AG04450 (cell line): Measurements from ENCODE around the gene CACNA1A. TPM values are rescaled to one million over a fixed set of nuclear protein-coding genes. Genes with fewer than 3 reads are reported as not detected.

ENCODE experiments used
- CTCF ChIA-PET: fragments of 300-600, 350-600 bp; formaldehyde crosslinking; extraction: SDS; loops from one replicate; lab custom pipeline; 2022; ENCODE audit warnings: antibody characterized with exemption, inconsistent platforms; lab: Charles Lee
- POLR2A ChIA-PET: fragments of 350-600 bp; formaldehyde crosslinking; extraction: SDS; loops from one replicate; lab custom pipeline; 2021; ENCODE audit warnings: antibody characterized with exemption, inconsistent platforms; lab: Yijun Ruan, JAX
- DNase-seq: peaks from one replicate; pipeline ENCODE4 v3.0.0-alpha.2; 2011; ENCODE audit warnings: low read depth, low spot score
- H3K27ac ChIP-seq: one replicate; pipeline ENCODE4 v1.5.1; 2012; ENCODE audit warnings: low read depth, low read length, control low read depth
- H3K27me3 ChIP-seq: one replicate; pipeline ENCODE4 v1.6.0; 2012; ENCODE audit warnings: low read length; ENCODE audit not compliant: control insufficient read depth, insufficient read depth
- H3K4me3 ChIP-seq: 2 replicates; pipeline ENCODE4 v1.5.1; 2011; ENCODE audit warnings: mild to moderate bottlenecking, low read depth, low read length, control low read depth
- H3K9me3 ChIP-seq: 2 replicates; pipeline ENCODE4 v1.5.1; 2012; ENCODE audit warnings: low read length; ENCODE audit not compliant: control insufficient read depth, insufficient read depth
- CTCF ChIP-seq: IDR thresholded peaks from 2 replicates; pipeline ENCODE4 v1.5.1; 2011; ENCODE audit warnings: low read depth, low read length, control low read depth, inconsistent platforms
- polyA plus RNA-seq: library from polyadenylated mRNA; depleted of rRNA; stranded (reverse); fragments of >200 nt; gene quantifications from 2 replicates; pipeline ENCODE4 v1.2.3, GENCODE V29; 2011

Gene CACNA1A
- polyA plus RNA-seq, 1 experiment = 12.2 TPM

GRCh38 chr19:13210339-13210775 is 295.9 kb downstream of the CACNA1A start:
- DNase-seq = no peak
- Histone ChIP-seq H3K4me3 (no peak overlapping the region), H3K27ac (no peak overlapping the region), H3K9me3 (no peaks in the 10 kb centered on the region; the same call in 1 of the 2 replicates), H3K27me3 (no peaks in the 10 kb centered on the region)
- TF ChIP-seq CTCF = no peak
- POLR2A ChIA-PET = no interaction called here
- CTCF ChIA-PET = no interaction called here

GRCh38 chr19:13209484-13210338 is 296.6 kb downstream of the CACNA1A start:
- CTCF ChIA-PET = no interaction called here
- no peak for DNase-seq
- Histone ChIP-seq H3K27me3 (no peaks in the 10 kb centered on the region), H3K4me3 (no peak overlapping the region), H3K27ac (no peak overlapping the region), H3K9me3 (no peaks in the 10 kb centered on the region; the same call in 1 of the 2 replicates)
- POLR2A ChIA-PET = no interaction called here
- no peak for TF ChIP-seq CTCF

- DNase-seq = no peak
- H3K9me3 ChIP-seq = no peaks in the 10 kb centered on the region; the same call in 1 of the 2 replicates
- H3K4me3 ChIP-seq = peak overlapping the region; percentile 25; the same call in 1 of the 2 replicates
- no peaks in the 10 kb centered on the region for H3K27me3 ChIP-seq
- H3K27ac ChIP-seq = no peak overlapping the region
- ChIA-PET POLR2A (no interaction called here), CTCF (interaction anchor here (1.0 kb wide), 1 partner anchor 54 kb away, joined by 3 read pairs; no protein-coding TSS in a partner anchor)
- no peak for TF ChIP-seq CTCF
These were observed 297.4 kb downstream of the CACNA1A start for GRCh38 chr19:13208672-13209483.

- DNase-seq = peak; percentile 63
- ChIA-PET POLR2A (interaction anchor here (0.7 to 1.0 kb wide), 2 partner anchors 44 to 54 kb away, joined by 3 to 6 read pairs; no protein-coding TSS in a partner anchor), CTCF (interaction anchor here (1.0 kb wide), 1 partner anchor 55 kb away, joined by 3 read pairs; no protein-coding TSS in a partner anchor)
- peak overlapping the region; percentile 57 for H3K27ac ChIP-seq
- H3K27me3 ChIP-seq = no peaks in the 10 kb centered on the region
- peak overlapping the region; percentile 25 for H3K4me3 ChIP-seq
- no peaks in the 10 kb centered on the region; the same call in 1 of the 2 replicates for H3K9me3 ChIP-seq
- no peak for TF ChIP-seq CTCF
These were observed 298.2 kb downstream of the CACNA1A start for GRCh38 chr19:13207846-13208671.
